GM12874 (cell line): ENCODE results near the gene AVPR1B.

Experiments used
- CTCF ChIP-seq: IDR thresholded peaks from 2 replicates; pipeline ENCODE4 v1.5.1; 2011; ENCODE audit warnings: low read depth, mild to moderate bottlenecking, control low read depth, low read length, moderate library complexity; ENCODE audit not compliant: insufficient read depth

AVPR1B gene

DNA sequence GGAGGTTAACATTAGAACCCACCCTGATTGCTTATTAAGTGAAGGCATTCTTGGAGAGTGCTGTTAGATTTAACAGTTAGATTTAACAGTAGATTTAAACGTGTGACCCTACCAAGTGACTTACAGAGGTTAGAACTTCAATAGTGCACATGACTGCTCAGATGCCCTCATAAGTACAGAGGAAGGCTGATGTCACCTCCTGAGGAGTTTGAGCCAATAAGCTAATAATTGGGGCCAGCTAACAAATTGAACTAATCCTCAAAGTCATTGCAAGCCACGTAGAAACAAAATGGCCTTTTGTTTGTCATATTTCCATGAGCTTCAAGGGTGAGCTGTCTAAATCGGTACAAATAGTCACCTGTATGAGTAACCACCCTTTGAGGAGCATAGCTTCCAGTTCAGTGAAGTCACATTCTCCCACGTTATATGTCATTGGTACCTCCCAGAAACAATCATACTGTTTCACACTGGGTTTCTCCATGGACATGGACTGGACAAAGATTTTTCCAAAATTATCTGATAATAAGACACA is 11.7 kb downstream of the AVPR1B start:
- no peak for TF ChIP-seq CTCF

GRCh38 chr1:206103979-206104378 is 13.2 kb downstream of the AVPR1B start:
- TF ChIP-seq CTCF, result no peak

DNA sequence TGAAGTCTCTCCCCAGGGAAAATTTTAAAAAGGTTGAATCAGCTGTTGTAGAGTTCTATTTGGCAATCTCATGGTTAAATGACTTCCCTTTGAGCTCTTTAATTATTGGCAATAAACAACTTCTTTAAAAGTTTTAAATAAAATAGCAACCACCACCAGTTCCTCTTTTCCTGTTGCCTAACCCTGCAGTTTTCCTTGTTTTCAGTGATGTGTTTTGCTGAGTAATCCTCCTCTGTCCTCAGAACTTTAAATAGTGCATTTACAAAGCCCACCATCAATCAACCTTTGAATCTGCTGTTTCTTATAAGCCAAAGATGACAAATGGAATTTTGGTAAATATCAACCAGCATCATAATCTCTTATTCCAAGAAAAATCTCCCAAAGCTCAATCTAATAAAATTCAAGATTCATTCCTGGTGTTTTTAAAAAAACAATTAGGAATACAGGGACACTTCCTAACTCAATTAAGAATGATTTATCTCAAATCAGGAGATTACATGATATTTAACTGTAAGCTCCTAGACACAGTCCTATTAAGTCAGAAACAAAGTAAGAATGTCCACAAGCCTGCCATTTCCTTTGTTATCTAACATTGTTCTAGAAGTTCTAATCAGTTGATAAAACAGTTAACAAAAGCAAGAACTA is 14.8 kb downstream of the AVPR1B start:
- TF ChIP-seq CTCF, result no peak

DNA sequence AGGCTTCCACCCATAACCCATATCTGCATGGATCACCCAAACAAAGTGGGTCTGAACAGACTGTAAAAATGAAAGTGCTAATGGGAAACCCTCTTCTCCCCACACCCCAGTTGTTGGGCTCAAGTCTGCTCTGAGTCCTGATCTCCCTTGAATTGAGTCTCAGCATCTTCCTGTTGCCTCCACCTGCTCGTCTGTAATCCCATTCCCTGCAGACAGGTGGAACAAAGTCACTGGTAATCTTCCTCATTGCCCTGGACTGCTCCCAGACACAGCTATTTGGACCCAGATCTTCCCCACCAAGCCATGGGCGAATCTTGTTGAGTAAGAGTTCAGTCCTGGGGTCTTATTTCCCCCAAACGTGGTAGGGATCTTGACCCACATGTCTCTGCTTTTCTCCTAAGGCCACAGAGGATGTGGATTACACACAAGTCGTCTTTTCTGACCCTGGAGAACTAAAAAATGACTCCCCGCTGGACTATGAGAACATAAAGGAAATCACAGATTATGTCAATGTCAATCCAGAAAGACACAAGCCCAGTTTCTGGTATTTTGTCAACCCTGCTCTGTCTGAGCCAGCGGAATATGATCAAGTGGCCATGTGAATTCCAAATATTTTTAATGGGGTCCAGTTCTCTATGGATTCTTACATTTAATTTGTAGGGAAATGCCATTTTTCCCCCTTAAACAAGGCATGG is 15.7 kb downstream of the AVPR1B start:
- TF ChIP-seq CTCF, result no peak

DNA sequence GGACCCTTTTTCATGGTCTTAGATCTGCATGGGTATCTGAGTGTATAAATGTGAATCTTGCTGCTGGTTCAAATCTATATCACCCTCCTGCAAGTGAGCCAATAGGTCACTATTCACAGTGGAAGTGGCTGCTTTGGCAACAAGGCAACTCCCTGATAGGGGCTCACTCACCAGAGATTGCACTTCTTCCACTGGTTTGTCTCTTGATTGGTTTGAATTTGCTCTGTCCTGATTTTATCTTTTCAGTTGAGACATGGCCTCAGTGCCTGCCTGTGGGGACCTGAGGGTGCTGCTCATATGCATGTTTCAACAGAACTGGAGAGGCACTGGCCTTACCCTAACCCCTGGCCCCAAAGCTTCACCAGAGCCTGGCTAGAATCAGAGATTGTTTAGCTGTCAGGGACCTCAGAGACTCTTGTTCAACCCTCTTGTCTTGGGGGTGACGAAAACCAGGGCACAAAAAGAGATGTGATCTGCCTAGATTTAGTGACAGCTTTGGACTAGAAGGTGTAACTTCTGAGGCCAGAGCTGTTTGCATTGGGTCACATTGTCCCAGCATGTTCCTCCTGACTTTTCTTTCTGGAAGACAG is 16.9 kb downstream of the AVPR1B start:
- no peak for TF ChIP-seq CTCF

DNA sequence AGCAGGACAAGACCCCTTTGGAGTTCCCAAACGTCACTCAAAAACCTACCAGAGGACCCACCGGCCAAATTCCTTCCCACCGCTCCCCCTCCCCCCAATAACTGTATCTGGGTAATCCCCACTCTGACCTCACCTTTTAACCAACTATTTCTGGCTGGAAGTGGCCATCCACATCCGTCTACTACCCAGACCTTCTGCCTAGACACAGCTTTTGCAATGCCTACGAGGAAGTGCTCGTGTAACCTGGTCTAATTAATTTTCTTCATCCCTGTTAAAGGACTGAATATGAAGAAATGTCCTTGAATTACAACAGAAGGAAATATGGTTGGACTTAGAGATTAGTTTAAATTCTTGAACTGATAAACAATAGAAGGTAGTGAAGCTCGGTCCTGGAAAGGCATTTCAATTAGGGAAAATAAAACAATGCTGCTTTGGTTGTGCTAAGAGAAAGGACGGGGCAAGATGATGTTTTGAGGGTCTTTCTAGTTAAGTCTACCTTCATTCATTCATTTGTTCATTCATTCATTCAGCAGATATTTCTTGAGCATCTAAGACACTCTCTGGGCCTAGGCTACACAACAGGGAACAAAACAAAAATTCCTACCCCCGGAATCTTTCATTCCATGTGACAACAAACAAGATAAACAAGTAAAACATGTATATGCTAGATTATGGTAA is 18.8 kb downstream of the AVPR1B start:
- no peak for TF ChIP-seq CTCF

- no peak for TF ChIP-seq CTCF
Observed at GRCh38 chr1:206097381-206097780, 19.8 kb downstream of the AVPR1B start.
